Pancreas (tissue), 10 donors: ENCODE measurements around the gene PACRG. TPM values are rescaled to one million over a fixed set of nuclear protein-coding genes. Genes with fewer than 3 reads are reported as not detected.

Source experiments
- ATAC-seq, 4 donors: fragments of 200-7000 bp; cut with Tn5 transposase; one replicate each; pipeline versions ENCODE4 v1.8.0 to v1.9.1; 2020; ENCODE audit warnings: mild to moderate bottlenecking in 4 of 4, moderate library complexity in 4 of 4
- DNase-seq, 6 donors: peaks; one replicate each; pipeline ENCODE4 v3.0.0-alpha.2; 2020
- FAIRE-seq: peaks from 2 replicates; lab custom pipeline; 2012; peaks lifted over from hg19 to GRCh38; lab: Jason Lieb, UNC
- H3K27ac ChIP-seq, 4 donors: fragments of 200-600 bp; sonication (generic); 1 replicate in 3 of 4; 2 replicates in 1 of 4; pipeline versions ENCODE4 v1.5.0 to v1.8.0; 2020
- H3K27me3 ChIP-seq, 4 donors: fragments of 200-600 bp; one replicate each; pipeline ENCODE4 v1.8.0; 2021
- H3K36me3 ChIP-seq, 3 donors: fragments of 200-600 bp; sonication (generic) in 1 of 3; one replicate each; pipeline versions ENCODE4 v1.5.0 to v1.8.0; 2020 to 2021
- H3K4me1 ChIP-seq, 3 donors: fragments of 200-600 bp; one replicate each; pipeline ENCODE4 v1.8.0; 2021
- H3K4me3 ChIP-seq, 4 donors: fragments of 200-600 bp; sonication (generic) in 2 of 4; one replicate each; pipeline versions ENCODE4 v1.5.0 to v1.8.0; 2020 to 2021
- H3K9me3 ChIP-seq, 4 donors: fragments of 200-600 bp; one replicate each; pipeline ENCODE4 v1.8.0; 2021
- WGBS, 2 donors: extraction: QIAGEN DNeasy Blood & Tissue Kit; methylation state at CpG; one replicate each; pipeline ENCODE4 v1.1.7; 2013; 5-methylcytosine and 5-hydroxymethylcytosine counted together
- intact Hi-C, 3 donors: fragments of 100-400 bp; cut with DNase I; formaldehyde crosslinking; loops; one replicate each; pipeline versions ENCODE4 v1.11.1 to v1.14.2; 2022
- polyA plus RNA-seq, 2 donors: library from polyadenylated mRNA; stranded (reverse); fragments of 200-250 nt; gene quantifications; one replicate each; pipeline ENCODE4 v1.2.3, GENCODE V29; 2013
- total RNA-seq, 6 donors: library from RNA; stranded (reverse); fragmentation: NEBNext Ultra II Directional in 4 of 6; extraction: Animal tissue kit (Norgen Biotek cat#: 25700) in 4 of 6; gene quantifications; one replicate each; pipeline versions ENCODE4 v1.2.1 to v1.2.4, GENCODE V29; 2021 to 2023
- TF ChIP-seq, protein P1 (sequence below), 4 donors: fragments of 200-600 bp; sonication (generic) in 3 of 4; IDR thresholded peaks; one replicate each; pipeline versions ENCODE4 v1.5.0 to v1.8.0; 2021; ENCODE audit warnings: antibody characterized with exemption in 4 of 4
- donor health status: healthy with polysubstance abuse.
- donor health status: DM: no; HTN: no; CAD: no; lungs with moderate emphysema.
- donor health status: DM: no; HTN: no; CAD: no.
- donor health status: control.
- donor health status: control.
- donor health status: Bipolar disorder and iron deficiency.
- donor health status: DM: yes; HTN: yes; CAD: no.
- donor health status: DM: no; HTN: no; CAD: no.
- donor health status: DM: no; HTN: no; CAD: no.
- donor health status: DM: yes; HTN: yes; CAD: no.

The PACRG gene
- total and polyA plus RNA-seq, 8 donors, result 2.5 to 7.1 (median 3.5) TPM

DNA sequence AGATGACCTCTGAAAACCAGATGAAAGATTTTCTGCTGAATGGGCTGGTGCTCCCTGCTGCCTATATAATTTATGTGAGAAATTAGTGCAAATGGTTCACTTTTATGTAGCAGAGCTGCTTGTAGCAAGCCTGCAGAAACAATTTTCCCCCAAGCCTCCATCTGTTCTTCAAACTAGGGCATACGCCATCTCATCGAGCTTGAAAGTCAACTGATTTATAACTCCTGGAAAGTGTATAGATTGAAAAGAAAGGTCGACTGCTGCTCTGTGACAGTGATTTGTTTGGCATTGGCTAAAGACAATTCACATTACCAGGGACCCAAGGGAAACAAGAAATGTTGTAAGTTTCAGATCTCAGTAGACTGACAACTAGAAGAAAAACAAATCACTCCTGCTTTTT, 93.3 kb downstream of the PACRG start:
- no peaks in the 10 kb centered on the region for H3K4me1 ChIP-seq
- WGBS, 2 donors, result 44 to 46% methylated on average over 3 of the region's 3 CpGs
- H3K27me3 ChIP-seq, result no peaks in the 10 kb centered on the region
- TF ChIP-seq, protein P1, sequence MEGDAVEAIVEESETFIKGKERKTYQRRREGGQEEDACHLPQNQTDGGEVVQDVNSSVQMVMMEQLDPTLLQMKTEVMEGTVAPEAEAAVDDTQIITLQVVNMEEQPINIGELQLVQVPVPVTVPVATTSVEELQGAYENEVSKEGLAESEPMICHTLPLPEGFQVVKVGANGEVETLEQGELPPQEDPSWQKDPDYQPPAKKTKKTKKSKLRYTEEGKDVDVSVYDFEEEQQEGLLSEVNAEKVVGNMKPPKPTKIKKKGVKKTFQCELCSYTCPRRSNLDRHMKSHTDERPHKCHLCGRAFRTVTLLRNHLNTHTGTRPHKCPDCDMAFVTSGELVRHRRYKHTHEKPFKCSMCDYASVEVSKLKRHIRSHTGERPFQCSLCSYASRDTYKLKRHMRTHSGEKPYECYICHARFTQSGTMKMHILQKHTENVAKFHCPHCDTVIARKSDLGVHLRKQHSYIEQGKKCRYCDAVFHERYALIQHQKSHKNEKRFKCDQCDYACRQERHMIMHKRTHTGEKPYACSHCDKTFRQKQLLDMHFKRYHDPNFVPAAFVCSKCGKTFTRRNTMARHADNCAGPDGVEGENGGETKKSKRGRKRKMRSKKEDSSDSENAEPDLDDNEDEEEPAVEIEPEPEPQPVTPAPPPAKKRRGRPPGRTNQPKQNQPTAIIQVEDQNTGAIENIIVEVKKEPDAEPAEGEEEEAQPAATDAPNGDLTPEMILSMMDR (IDR thresholded peaks at IDR 0.05), result no peak
- intact Hi-C loops, result no loop called here
- DNase-seq, result no peak
- no peak for FAIRE-seq
- no peak for ATAC-seq
- H3K4me3 ChIP-seq, result no peak overlapping the region
- H3K36me3 ChIP-seq, result no peaks in the 10 kb centered on the region
- H3K27ac ChIP-seq, result no peak overlapping the region
- H3K9me3 ChIP-seq, result no peaks in the 10 kb centered on the region

DNA sequence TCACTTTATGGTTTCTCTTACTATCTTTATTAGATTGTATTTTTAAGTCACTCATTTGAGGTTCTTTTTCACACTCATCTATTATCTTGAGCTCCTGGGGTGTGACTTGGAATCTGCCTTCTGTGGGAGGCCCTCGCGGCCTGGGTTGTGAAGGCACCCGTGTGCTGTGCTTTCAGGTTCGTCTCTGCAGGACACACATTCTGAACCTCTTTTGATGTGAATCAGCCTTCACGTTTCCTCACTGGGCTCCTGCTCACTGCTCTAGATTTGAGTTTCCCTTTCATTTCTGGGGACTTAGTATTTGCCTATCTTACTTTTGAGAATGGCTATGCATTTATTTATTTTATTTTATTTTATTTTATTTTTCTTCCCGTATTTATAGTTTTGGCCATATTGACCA, 97.8 kb downstream of the PACRG start:
- H3K4me3 ChIP-seq, result no peak overlapping the region
- FAIRE-seq (no peak), DNase-seq (no peak), ATAC-seq (no peak)
- H3K27me3 ChIP-seq, result no peaks in the 10 kb centered on the region
- TF ChIP-seq, protein P1 (IDR thresholded peaks at IDR 0.05), result no peak
- no peaks in the 10 kb centered on the region for H3K9me3 ChIP-seq
- no peaks in the 10 kb centered on the region for H3K36me3 ChIP-seq
- intact Hi-C loops, result no loop called here
- 84 to 88% methylated on average over 6 of the region's 6 CpGs for WGBS, 2 donors
- no peak overlapping the region for H3K27ac ChIP-seq
- H3K4me1 ChIP-seq, result no peaks in the 10 kb centered on the region

DNA sequence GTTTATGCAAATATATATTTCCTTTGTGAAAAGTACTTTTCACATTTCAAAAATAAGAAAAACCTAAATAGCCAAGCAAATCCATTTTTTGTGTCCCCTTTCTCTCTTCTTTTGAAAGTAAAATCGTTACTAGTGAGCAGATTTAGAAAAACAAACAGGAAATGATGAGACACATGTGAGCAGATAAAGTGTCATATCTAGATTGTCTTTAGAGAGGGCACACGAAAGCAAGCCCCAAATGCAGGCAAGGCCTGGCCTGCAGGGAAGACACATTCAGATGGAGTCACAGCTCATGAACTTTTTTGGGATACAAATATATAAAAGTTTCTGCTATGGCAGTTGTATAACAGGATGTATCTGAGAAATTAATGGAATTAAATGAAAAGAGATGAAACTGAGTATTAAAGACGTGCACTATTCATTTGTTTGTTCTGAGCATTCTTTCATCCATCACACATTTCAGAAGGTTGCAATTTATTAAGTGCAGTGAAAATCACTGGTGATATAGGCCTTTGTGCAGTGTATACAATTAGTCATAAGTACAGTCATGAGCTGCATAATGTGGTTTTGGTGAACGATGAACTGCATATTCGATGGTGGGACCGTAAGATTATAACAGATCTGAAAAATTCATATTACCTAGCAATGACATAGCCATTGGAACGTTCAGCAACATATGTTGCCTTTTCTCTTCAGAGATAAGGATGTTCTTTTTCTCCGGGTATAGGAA, 101.4 kb downstream of the PACRG start:
- no peaks in the 10 kb centered on the region for H3K27me3 ChIP-seq
- DNase-seq, result no peak
- no peak for FAIRE-seq
- H3K4me3 ChIP-seq, result no peak overlapping the region
- no peak overlapping the region for H3K27ac ChIP-seq
- intact Hi-C loops, result no loop called here
- H3K4me1 ChIP-seq, result no peaks in the 10 kb centered on the region
- TF ChIP-seq, protein P1 (IDR thresholded peaks at IDR 0.05), result no peak
- no peaks in the 10 kb centered on the region for H3K36me3 ChIP-seq
- ATAC-seq, result no peak
- WGBS, 2 donors, result 77 to 79% methylated on average over 8 of the region's 8 CpGs
- H3K9me3 ChIP-seq, result no peaks in the 10 kb centered on the region

DNA sequence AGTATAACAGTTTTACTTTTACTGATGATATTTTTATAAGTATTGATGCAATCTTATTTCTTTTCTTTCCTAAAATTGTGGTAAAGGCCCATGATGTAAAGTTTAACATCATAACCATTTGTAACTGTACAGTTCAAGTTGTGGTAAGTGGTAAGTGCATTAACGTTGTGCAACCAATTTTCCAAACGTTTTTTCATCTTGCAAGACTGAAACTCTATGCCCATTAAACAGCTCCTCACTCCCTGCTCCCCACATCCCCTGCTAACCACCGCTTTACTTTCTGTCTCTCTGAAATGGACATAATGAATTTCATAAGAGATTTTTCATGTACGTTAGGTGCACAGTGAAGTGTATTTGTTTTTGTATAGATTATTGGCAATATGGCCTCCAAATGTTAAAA, 106.0 kb downstream of the PACRG start:
- no peak overlapping the region for H3K27ac ChIP-seq
- FAIRE-seq (no peak), DNase-seq (no peak), ATAC-seq (no peak)
- intact Hi-C loops, result no loop called here
- TF ChIP-seq, protein P1 (IDR thresholded peaks at IDR 0.05), result no peak
- H3K4me1 ChIP-seq, result no peaks in the 10 kb centered on the region
- H3K4me3 ChIP-seq, result no peak overlapping the region
- no peaks in the 10 kb centered on the region for H3K27me3 ChIP-seq
- H3K36me3 ChIP-seq, result no peaks in the 10 kb centered on the region
- no peaks in the 10 kb centered on the region for H3K9me3 ChIP-seq
- WGBS, 2 donors, result 70 to 85% methylated on average over 4 of the region's 4 CpGs

DNA sequence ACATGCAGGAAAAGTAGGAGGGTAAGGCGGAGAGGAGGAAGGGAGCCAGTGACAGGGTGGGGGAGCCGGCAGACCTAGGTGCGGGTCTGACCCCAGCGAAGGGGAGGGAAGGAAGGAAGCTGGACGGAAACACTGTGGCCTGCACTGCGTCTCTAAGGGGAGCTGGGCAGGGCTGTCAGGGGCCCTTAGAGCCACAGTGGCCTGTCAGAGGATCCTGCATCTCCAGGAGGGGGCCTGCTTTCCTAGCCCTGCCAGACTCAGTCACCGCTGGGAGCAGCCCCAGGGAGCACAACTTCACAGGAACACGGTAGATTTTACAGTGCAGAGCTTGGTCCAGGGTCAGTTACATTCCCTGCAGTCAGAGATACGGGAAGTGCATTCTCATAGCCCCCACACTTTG, 118.2 kb downstream of the PACRG start:
- no peak for DNase-seq
- FAIRE-seq, result no peak
- H3K27ac ChIP-seq, result no peak overlapping the region
- TF ChIP-seq, protein P1 (IDR thresholded peaks at IDR 0.05), result no peak
- no peak for ATAC-seq
- no peaks in the 10 kb centered on the region for H3K27me3 ChIP-seq
- WGBS, 2 donors, result 85 to 89% methylated on average over 9 of the region's 9 CpGs
- H3K4me3 ChIP-seq, result no peak overlapping the region
- no peaks in the 10 kb centered on the region for H3K9me3 ChIP-seq
- no peaks in the 10 kb centered on the region for H3K36me3 ChIP-seq
- H3K4me1 ChIP-seq, result no peaks in the 10 kb centered on the region
- intact Hi-C loops, result no loop called here
